ENCODE results near the gene THAP8.
"Not testable (repeated sequence)": the region's sequence is repeated elsewhere in the genome, so short reads cannot be mapped to it uniquely, and the experiment has no call there.

Gene THAP8

DNA sequence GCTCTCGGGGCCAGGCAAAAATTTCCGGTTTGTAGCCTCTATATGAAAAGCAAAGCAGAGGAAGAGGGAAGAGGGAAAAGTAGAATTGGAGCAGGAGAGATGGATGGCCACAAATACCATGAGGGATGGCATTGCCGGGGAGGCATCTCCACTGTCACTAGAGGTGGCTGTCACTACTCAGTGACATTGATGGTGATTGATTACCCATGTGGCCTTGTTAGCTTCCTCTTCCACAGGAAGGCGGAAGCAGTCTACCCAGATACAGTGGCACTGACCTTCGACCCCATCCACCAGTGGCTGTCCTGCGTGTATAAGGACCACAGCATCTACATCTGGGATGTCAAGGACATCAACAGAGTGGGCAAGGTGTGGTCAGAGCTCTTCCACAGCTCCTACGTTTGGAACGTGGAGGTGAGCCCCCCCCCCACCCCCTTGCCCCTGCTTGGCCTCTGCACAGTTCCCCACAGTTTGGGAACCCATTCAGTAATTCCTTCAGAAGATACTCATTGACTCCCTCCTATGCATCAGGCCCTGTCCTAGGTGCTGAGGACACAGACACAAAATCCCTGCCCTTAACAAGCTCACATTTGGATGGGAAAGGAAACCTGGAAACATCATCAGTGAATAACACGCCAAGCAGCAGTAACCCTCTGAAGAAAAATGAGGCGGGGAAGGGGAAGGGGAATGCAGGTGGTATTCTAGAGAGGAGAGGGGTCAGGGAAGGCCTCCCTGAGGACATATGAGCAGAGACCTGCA, 19.2 kb upstream of the THAP8 start:
- no peak overlapping the region for H3K9ac ChIP-seq (ENCODE audit: low read depth, low read length)
- H3K27me3 ChIP-seq (ENCODE audit: insufficient read depth, low read length, poor library complexity) = no peaks in the 10 kb centered on the region
- peaks cover 32% of the 10 kb centered on the region for H3K79me2 ChIP-seq (ENCODE audit: insufficient read depth, low read length)
- H3K36me3 ChIP-seq (ENCODE audit: insufficient read depth, low read length) = peaks cover 81% of the 10 kb centered on the region
- TF ChIP-seq, protein P1, sequence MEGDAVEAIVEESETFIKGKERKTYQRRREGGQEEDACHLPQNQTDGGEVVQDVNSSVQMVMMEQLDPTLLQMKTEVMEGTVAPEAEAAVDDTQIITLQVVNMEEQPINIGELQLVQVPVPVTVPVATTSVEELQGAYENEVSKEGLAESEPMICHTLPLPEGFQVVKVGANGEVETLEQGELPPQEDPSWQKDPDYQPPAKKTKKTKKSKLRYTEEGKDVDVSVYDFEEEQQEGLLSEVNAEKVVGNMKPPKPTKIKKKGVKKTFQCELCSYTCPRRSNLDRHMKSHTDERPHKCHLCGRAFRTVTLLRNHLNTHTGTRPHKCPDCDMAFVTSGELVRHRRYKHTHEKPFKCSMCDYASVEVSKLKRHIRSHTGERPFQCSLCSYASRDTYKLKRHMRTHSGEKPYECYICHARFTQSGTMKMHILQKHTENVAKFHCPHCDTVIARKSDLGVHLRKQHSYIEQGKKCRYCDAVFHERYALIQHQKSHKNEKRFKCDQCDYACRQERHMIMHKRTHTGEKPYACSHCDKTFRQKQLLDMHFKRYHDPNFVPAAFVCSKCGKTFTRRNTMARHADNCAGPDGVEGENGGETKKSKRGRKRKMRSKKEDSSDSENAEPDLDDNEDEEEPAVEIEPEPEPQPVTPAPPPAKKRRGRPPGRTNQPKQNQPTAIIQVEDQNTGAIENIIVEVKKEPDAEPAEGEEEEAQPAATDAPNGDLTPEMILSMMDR (IDR thresholded peaks at IDR 0.05; ENCODE audit: borderline replicate concordance, extremely low read depth, low read length, poor library complexity, severe bottlenecking) = no peak
- no peak for TF ChIP-seq EZH2 (IDR thresholded peaks at IDR 0.05; ENCODE audit: borderline replicate concordance, low read depth, low read length, severe bottlenecking)
- H2AFZ ChIP-seq (ENCODE audit: low read depth, low read length) = no peak overlapping the region
- H3K4me1 ChIP-seq (ENCODE audit: insufficient read depth, low read length) = no peaks in the 10 kb centered on the region
- ATAC-seq (ENCODE audit: insufficient read depth, low read depth) = no peak
- DNase-seq = no peak
- no peaks in the 10 kb centered on the region for H3K9me3 ChIP-seq (ENCODE audit: insufficient read depth, low read length, severe bottlenecking)
- H3K27ac ChIP-seq (ENCODE audit: low read length) = no peak overlapping the region
- H4K20me1 ChIP-seq (ENCODE audit: insufficient read depth, low read length) = peaks cover 24% of the 10 kb centered on the region
- no peak overlapping the region for H3K4me3 ChIP-seq (ENCODE audit: low read depth in 1 of 2, low read length in 2 of 2)
- no peak overlapping the region for H3K4me2 ChIP-seq (ENCODE audit: insufficient read depth, low read length)

DNA sequence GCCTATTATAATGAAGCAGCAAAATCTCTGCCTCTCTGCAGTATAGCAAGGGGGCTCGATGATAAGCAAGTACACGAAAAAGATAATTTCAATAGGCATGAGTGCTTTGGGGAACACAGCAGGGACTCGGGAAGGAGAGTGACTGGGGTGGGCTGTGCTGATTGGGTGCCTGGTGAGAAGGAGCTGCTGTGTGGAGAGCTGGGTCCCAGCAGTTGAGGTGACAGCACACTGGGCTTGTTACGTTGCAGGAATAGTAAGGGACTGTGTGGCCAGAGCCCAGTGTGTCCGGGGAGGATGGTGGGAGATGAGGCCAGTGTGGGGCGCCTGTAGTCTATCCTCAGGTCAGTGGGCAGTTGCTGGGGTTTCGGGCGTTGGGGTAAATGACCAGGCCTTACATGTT, 18.0 kb upstream of the THAP8 start:
- Histone ChIP-seq H2AFZ (ENCODE audit: low read depth, low read length) (no peak overlapping the region), H3K9me3 (ENCODE audit: insufficient read depth, low read length, severe bottlenecking) (no peaks in the 10 kb centered on the region), H3K9ac (ENCODE audit: low read depth, low read length) (no peak overlapping the region), H3K4me1 (ENCODE audit: insufficient read depth, low read length) (no peaks in the 10 kb centered on the region), H3K36me3 (ENCODE audit: insufficient read depth, low read length) (peaks cover 81% of the 10 kb centered on the region), H3K4me2 (ENCODE audit: insufficient read depth, low read length) (no peak overlapping the region), H3K4me3 (ENCODE audit: low read depth in 1 of 2, low read length in 2 of 2) (no peak overlapping the region), H3K27ac (ENCODE audit: low read length) (no peak overlapping the region), H3K79me2 (ENCODE audit: insufficient read depth, low read length) (peaks cover 37% of the 10 kb centered on the region), H4K20me1 (ENCODE audit: insufficient read depth, low read length) (peaks cover 33% of the 10 kb centered on the region), H3K27me3 (ENCODE audit: insufficient read depth, low read length, poor library complexity) (no peaks in the 10 kb centered on the region)
- TF ChIP-seq, protein P1 (IDR thresholded peaks at IDR 0.05; ENCODE audit: borderline replicate concordance, extremely low read depth, low read length, poor library complexity, severe bottlenecking) = no peak
- no peak for TF ChIP-seq EZH2 (IDR thresholded peaks at IDR 0.05; ENCODE audit: borderline replicate concordance, low read depth, low read length, severe bottlenecking)
- no peak for DNase-seq
- ATAC-seq (ENCODE audit: insufficient read depth, low read depth) = no peak

DNA sequence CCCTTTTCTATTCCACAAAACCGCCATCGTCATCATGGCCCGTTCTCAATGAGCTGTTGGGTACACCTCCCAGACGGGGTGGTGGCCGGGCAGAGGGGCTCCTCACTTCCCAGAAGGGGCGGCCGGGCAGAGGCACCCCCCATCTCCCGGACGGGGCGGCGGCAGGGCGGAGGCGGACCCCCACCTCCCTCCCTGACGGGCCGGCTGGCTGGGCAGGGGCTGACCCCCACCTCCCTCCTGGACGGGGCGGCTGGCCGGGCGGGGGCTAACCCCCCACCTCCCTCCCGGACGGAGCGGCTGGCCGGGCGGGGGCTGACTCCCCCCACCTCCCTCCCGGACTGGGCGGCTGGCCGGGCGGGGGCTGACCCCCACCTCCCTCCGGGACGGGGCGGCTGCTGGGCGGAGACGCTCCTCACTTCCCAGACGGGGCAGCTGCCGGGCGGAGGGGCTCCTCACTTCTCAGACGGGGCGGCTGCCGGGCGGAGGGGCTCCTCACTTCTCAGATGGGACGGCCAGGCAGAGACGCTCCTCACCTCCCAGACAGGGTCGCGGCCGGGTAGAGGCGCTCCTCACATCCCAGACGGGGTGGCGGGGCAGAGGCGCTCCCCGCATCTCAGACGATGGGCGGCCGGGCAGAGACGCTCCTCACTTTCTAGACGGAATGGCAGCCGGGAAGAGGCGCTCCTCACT, 14.9 kb upstream of the THAP8 start:
- not testable (repeated sequence) for DNase-seq; H3K4me2 ChIP-seq (ENCODE audit: insufficient read depth, low read length); ATAC-seq (ENCODE audit: insufficient read depth, low read depth); H3K4me1 ChIP-seq (ENCODE audit: insufficient read depth, low read length); H3K9ac ChIP-seq (ENCODE audit: low read depth, low read length); H3K27me3 ChIP-seq (ENCODE audit: insufficient read depth, low read length, poor library complexity); H3K9me3 ChIP-seq (ENCODE audit: insufficient read depth, low read length, severe bottlenecking); H3K4me3 ChIP-seq (ENCODE audit: low read depth in 1 of 2, low read length in 2 of 2); H2AFZ ChIP-seq (ENCODE audit: low read depth, low read length); H3K27ac ChIP-seq (ENCODE audit: low read length)
- Histone ChIP-seq H3K36me3 (ENCODE audit: insufficient read depth, low read length) (peaks cover 80% of the 10 kb centered on the region), H3K79me2 (ENCODE audit: insufficient read depth, low read length) (peaks cover 58% of the 10 kb centered on the region), H4K20me1 (ENCODE audit: insufficient read depth, low read length) (peaks cover 57% of the 10 kb centered on the region)

DNA sequence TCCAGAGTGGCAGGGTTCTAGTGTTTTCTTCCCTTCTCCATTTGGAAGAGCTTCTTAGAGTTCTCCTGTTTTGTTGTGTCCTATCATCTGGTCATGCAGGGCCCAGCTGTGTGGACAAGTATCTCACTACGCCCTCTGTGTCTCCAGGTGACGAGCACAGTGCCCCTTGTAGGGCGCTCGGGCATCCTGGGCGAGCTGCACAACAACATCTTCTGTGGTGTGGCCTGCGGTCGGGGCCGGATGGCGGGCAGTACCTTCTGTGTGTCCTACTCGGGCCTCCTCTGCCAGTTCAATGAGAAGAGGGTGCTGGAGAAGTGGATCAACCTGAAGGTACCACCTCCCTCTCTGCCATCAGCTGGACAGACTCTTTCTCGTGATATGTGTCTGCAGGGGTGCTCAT, 13.6 kb upstream of the THAP8 start:
- H3K4me3 ChIP-seq (ENCODE audit: low read depth in 1 of 2, low read length in 2 of 2) = no peak overlapping the region
- ATAC-seq (ENCODE audit: insufficient read depth, low read depth) = no peak
- peaks cover 55% of the 10 kb centered on the region for H4K20me1 ChIP-seq (ENCODE audit: insufficient read depth, low read length)
- TF ChIP-seq, protein P1 (IDR thresholded peaks at IDR 0.05; ENCODE audit: borderline replicate concordance, extremely low read depth, low read length, poor library complexity, severe bottlenecking) = no peak
- no peak for TF ChIP-seq EZH2 (IDR thresholded peaks at IDR 0.05; ENCODE audit: borderline replicate concordance, low read depth, low read length, severe bottlenecking)
- H3K27me3 ChIP-seq (ENCODE audit: insufficient read depth, low read length, poor library complexity) = no peaks in the 10 kb centered on the region
- H3K27ac ChIP-seq (ENCODE audit: low read length) = no peak overlapping the region
- no peak for DNase-seq
- no peak overlapping the region for H3K4me2 ChIP-seq (ENCODE audit: insufficient read depth, low read length)
- no peak overlapping the region for H2AFZ ChIP-seq (ENCODE audit: low read depth, low read length)
- no peak overlapping the region for H3K9ac ChIP-seq (ENCODE audit: low read depth, low read length)
- H3K36me3 ChIP-seq (ENCODE audit: insufficient read depth, low read length) = peaks cover 79% of the 10 kb centered on the region
- H3K79me2 ChIP-seq (ENCODE audit: insufficient read depth, low read length) = peaks cover 58% of the 10 kb centered on the region
- H3K9me3 ChIP-seq (ENCODE audit: insufficient read depth, low read length, severe bottlenecking) = no peaks in the 10 kb centered on the region
- no peaks in the 10 kb centered on the region for H3K4me1 ChIP-seq (ENCODE audit: insufficient read depth, low read length)

All from DND-41 (cell line).